Activated T-helper 1 cell treated with Interleukin-2 at 50 U/mL for 16 hours (primary cell): ENCODE results near the gene IFFO2.
"Not testable (repeated sequence)": the region's sequence is repeated elsewhere in the genome, so short reads cannot be mapped to it uniquely, and the experiment has no call there.

Experiments used
- DNase-seq: peaks from one replicate; pipeline ENCODE4 v3.0.0-alpha.2; 2020; ENCODE audit warnings: low read depth

Gene IFFO2

DNA sequence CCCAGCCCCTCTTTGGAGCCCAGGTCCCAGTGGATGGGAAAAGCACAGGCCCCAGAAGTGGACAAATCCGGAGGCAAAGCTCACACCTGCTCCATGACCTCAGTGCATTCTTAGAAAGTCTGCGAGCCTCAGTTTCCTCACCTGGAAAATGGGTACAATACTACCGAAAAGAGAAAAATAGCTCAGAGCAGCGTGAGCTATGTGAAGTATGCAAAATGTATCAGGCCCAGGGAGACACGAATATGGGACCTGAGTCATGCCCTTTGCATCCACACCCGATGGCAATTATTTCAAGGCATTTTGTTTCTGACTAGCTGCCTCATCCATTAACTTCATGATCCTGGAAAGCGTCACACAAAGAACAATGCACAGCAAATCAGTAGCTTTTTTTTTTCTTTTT lies 63.4 kb downstream of the IFFO2 start:
- no peak for DNase-seq

DNA sequence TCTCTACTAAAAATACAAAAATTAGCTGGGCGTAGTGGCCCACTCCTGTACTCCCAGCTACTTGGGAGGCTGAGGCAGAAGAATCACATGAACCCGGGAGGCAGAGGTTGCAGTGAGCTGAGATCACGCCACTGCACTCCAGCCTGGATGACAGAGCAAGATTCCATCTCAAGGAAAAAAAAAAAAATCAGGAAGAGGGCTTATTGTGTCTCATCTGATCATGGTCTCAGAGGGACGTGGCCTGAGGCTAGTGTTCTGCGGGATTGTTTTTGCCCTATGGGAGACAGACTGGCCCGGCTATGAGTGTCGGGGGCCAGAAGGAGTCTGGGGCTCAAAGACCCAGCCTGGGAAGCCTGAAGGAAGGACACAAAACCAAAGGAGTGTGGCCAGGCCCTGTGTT lies 64.6 kb downstream of the IFFO2 start:
- not testable (repeated sequence) for DNase-seq

DNA sequence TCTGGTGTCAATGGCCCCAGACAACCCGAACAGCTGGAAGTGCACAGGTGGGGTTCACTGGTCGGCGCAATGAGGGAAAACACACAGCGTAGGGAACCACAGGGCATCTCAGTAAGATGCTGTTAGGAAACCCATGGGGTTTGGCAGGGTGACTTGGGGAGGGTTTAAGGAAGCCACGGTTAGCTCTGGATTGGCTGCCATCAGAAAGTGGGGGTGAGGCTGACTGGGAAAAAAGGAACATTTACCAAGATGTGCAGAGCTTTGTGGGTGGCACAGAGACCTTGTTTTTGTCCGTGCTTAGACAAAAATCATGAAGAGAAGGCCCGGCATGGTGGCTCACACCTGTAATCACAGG lies 65.1 kb downstream of the IFFO2 start:
- DNase-seq: no peak

DNA sequence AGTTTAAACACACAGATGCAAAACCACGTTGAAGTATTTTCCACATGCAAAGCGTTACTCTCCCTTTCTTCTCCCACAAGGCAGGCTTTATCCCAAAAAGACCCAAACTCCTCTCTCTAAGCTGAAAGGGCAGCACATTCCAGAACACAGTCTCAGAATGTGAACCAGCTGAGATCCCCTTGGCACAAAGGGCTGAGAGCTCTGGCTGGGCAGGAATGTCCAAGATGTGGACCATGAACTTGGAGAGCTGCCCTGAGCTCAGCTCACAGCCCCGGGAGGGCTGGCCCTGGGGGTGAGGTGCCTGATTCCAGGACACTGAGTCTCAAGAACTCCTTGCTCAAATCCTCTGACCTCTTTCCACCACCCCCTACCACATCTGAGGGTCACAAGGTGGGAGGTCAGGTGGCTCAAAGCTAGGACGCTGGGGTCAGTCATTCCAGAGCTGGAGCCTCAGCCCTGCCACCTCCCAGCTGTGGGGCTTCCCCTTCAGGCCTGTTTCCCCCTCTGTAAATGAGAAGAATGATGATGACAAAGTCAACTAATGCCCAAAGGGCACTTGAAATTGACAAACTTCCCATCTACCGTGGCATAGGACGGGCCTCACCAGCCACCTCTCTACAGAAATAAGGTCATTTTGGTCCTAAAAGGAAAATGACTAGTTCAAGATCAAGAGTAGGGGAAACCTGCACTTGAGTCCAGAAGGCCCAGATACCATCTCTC lies 65.6 kb downstream of the IFFO2 start:
- no peak for DNase-seq

DNA sequence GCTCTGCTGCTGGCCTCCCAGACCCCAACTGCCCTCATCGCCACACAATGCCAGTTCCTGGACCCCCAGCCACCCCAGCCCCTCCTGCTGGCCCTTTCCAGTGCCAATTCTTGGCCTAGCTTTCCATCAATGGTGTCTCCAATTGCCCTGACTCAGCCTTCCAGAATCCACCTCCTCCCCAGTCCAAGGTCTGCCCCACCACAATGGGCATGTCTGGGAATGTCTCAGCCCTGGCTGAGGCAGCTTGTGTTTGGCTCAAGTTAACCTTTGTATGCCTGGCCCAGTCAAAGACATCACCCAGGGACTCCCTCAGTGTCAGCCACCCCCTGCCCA lies 70.5 kb downstream of the IFFO2 start:
- no peak for DNase-seq

DNA sequence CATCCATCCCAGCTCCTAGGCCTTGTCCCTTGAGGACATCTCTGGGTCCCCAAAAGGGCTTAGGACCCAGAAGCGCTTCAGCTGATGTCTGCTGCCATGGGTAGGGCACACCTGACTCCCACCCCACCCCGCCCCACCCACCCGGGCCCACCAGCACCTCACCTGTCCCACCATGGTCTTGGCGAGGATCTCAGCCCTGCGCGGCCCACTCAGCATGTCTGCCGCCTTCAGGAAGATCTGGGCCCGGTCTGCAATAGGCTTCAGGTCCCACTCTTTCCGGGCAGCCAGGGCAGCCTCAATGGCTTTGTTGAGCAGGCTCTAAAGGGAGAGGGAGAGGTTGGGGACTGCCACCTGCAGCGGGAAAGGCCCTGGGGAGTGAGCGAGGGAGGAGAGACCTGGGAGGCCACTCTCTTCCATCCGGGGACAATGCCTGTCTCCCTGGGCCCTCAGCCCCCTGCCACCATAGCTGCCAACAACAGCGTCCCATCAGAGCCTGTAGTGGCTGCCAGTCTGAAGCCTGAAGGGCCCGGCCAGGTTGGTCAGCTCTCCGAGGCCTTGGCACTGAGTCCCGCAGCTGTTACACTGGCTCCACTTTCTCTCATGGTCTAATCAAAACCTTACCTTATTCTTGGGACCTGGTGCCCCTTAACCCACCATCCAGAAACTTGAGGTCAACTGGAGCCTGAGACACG lies 71.0 kb downstream of the IFFO2 start:
- DNase-seq: no peak

DNA sequence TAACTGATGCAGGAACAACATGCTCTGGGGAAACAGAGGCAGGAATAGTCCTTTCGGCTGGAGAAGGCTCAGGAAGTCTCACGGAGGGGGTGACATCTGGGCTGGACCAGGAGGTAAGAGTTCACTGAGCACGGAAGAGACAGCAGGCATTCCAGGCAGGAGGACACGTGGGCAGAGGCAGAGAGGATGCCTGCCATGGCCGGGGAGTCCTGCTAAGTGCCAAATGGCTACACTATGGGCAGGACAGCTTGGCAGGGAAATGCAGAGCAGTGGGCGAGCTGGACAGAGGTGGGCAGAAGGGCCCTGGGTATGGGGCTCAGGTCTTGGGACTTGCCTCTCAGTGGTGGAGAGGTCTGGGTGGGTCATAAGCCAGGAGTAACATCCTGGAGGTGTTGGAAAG lies 71.7 kb downstream of the IFFO2 start:
- no peak for DNase-seq

DNA sequence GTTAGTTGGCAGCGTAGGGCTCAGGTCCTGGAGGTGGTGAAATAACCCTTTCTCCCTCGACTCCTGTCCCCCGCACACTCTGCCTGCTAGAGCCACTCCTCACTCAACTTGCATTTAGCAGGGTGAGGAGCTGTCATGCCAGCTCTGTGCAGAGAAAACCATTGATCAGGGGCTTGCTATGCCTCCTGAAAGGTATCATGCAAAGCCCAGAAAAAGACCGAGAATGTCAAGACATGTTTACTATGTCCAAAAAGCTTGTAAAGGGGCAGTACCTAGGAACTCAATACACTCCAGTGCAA lies 72.1 kb downstream of the IFFO2 start:
- DNase-seq: no peak

DNA sequence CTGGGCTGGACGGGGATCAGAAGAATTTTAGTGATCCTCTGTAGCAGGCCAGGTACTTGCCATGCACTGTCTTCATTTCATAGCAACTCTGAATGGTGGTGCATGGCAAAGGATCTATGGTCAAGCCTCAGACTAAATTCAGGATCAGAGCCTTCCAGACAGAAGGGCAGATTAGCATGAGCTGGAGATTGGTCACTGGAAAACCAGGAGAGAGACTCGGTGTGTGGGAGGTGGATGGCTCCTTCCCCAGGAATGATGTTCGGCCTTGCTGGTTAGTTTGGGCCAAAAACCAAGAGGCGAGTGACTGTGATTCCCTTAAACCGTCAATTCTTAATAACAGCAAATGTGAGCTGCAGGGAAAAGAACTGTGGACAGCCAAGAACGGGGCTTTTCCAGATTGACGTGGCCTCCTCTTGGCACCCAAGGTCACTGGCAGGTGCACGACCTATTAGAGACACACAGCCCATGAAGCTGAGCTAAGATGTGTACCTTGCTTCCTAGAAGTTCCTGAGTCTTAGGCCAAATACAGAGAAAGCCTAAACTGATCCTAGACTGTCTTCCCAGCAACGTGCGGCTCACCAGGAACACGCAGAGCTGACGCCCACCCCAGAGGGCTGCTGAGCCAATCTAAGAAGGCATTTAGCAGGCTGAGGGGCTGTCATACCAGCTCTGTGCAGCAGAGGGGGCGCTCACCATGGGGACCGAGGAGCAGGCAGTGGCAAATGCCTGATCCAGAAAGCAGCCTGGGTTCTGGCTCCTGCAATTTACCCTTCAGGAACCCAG lies 72.6 kb downstream of the IFFO2 start:
- peak; percentile 40 for DNase-seq

DNA sequence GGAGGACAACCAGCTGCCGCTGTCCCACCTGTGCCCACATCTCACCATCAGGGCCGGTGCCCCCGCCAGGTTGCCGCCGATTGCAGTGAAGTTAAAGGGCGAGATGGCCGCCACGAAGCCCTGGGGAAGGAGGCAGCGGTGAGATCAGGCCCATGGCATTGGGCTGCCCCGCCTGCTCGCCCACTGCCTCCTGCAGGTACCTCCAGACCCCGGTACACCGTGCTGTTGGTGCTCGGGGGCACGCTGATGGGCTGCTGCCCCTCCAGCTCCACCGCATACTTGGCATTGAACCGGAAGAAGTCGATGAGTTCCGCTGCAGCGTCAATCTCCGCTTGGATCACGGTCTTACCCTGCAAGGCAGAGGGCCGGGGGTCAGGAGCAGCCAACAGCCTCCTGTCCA lies 73.4 kb downstream of the IFFO2 start:
- DNase-seq: no peak

DNA sequence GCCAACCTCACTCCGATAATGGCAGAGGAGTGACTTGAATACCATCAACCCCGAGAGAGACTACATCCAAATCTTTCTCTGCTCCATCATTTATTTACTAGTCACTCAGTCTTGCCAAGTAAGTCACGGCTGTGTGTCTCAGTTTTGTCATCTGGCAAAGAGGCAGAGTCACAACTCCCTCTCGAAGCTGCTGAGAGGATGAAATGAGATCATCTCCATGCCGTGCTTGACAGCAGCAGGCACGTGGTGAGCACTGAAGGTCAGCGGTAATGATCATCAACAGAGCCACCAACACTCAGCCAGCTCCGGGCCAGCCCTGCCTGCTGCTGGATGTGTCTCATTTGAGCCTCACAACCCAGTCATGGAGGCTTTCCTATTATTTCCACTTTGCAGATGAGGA lies 74.0 kb downstream of the IFFO2 start:
- no peak for DNase-seq

DNA sequence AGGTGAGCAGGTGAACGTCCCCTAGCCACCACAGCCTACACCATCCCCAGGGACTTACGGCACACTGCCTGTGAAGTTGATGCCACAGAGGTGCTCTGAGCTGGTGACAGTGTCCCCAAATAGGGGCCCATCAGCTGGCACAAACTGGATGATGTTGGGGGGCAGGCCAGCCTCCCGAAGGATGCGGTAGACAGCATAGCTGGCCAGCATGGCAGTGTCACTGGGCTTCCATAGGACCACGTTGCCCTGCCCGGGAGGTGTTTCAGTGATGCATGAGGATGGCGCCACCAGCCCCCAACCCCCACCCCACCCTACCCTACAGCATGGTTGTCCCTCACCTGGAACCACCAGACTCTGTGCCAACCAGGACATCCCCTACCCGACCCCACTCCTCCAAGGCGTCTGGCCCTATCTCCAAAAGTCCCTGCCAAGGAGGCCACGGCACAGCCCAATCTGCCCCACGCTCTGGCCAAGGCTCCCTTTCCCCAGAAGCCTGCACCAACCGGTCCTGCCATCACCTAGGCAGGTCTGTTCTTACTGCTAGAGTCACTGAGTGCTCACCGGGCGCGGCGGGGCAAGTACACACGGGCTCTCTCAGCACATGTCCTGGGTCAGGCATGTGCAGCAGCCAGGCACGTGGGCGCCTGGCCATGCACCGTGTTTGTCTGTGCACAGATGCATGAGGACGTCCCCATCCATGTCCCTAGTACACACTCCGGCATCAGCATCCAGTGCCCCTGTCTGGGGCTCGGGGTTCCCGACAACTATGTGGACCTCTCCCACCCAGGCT lies 74.6 kb downstream of the IFFO2 start:
- no peak for DNase-seq

DNA sequence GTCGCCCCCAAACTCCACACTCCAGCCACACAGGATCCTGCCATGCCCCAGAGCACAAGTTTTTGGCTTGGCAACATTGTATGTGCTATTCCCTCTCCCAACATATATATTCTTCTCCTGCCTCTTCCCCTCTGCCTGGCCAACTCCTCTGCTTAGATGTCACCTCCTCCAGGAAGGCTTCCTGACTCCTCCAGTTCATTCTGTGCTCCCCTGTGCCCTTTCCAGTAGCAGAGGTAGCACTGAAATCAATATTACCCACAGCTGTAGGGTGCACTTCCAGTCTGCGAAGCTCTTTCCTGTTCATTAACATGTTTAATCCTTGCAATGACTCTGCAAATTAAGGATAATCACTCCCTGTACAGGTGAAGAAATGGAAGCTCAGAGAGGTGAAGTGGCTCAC lies 75.3 kb downstream of the IFFO2 start:
- no peak for DNase-seq

DNA sequence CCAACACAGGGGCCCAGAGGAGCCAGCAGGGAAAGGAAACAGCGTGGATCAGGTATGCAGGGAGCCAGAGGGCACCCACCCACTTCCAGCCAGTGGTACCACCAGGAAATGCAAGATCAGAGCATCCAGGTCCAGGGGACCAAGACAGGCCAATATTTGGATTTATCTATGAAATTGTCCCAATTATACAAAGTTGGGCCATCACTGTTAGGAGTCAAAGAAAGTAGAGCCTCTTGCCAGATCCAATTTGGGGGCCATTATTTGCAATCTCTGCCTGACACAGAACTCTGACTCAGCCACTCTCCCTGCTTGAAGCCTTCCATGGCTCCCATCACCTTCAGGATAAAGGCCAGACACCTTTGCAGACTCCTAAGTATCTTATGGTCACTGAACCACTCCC lies 75.9 kb downstream of the IFFO2 start:
- no peak for DNase-seq

DNA sequence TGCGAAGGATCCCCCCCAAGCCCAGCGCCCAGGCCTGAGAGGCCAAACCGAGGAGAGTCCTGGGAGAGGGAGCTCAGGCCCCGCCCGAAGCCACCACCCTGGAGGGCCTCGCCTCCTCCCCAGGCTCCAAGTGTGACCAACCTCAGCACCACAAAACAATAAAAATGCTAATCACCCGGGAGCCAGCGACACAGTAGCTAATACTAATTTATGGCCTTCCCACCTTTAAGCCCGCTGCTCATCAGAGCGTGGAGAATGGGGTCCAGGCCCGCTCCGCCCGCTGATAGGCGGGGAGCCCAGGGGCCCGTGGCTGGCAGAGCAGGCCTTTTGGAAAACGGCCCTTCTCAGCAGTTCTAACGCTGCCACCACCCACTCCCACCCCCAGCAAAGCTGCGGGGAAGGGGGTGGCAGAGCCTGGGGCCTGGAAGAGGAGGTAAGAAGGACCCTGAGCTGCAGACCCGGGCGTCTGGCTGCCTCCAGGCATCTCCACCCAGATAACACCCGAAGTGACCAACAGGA lies 76.6 kb downstream of the IFFO2 start:
- no peak for DNase-seq

DNA sequence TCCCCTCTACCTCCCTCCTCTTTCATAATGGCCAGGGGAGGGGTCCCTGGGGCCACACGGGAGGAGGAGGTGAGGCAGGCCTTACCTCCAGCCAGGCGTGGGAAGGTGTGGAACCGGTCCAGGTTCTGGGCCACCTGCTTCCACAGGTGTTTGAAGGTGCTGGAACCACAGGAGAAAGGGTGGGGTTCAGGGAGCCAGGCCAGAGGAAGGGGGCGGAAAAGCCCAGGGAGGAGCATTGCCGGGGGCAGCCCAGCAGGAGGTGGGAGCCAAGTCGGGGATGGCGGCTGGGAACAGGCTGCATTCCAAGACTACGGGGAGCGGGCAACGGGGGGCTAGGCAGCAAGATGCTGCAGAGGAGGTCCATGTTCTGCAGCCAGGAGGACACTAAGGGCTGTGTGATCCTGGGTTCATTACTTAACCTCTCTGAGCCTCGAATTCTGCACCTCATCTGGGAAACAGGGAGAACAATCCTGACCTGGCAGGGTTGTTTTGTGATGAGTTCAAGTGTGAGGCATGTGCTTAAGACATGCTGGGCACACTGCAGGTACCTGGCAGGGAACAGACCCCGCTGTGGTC lies 77.2 kb downstream of the IFFO2 start:
- DNase-seq: no peak

DNA sequence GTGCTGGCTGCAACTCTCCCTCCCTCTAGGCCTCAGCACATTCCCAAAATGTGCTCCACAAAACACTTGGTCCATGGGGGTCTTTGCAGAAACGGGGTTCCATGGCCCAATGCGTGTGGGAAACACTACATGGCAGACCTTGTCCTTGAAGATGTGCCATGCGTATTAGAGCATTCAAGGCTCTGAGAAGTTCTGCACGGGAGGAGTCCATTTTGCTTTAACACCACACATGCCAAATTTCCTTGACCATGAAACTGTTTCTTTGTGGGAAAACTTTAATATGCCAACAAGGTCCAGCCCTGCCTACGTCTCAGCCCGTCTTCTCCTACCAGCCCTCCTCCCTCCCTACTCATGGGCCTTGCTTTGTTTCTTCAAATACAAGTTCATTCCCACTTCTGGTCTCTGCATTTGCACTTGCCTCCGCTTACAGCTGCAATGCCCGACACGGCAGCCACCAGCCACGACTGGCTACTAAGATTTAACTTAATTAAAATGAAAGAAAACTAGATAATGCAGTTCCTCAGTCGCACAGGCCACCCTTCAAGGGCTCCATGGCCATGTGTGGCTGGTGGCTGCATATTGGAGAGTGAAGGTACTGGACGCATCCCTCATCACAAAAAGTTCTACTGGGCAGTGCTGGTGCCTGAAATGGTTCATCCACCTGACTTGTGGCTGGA lies 77.8 kb downstream of the IFFO2 start:
- DNase-seq: no peak

DNA sequence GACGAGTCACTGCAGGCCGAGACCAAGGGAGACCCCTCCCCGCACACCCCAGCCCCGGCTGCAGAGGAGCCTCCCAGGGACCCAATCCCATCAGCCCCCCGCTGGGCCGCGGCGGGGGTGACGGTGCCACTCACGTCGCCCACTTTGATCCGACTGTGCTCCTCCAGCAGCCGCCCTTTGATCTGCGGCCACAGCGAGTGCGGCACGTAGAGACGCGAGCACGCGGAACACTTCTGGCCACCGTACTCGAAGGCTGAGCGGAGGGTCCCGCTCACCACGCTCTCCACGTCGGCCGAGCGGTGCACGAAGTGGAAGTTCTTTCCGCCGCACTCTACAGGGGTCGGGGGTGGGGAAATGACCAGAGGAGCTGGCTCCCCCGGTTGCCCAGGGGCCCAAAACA lies 79.2 kb downstream of the IFFO2 start:
- DNase-seq: no peak

DNA sequence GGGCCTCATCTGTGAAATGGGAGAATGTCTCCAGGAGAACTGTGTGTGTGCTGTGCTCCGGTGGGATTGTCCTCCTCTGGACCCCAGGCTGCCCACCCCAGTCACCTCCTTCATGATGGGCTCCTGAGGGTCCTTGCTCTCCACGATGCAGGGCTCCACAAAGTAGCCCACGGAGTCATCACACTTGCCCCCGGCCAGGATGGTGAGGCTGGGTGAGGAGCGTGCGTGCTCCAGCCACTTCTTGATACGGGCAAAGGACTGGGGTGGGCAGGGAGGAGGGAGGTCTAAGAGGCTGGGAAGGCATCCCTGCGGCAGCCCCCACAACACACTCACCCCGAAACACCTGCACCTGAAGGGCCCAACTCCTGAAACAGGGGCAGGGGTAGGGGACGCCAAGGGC lies 80.3 kb downstream of the IFFO2 start:
- DNase-seq: no peak

DNA sequence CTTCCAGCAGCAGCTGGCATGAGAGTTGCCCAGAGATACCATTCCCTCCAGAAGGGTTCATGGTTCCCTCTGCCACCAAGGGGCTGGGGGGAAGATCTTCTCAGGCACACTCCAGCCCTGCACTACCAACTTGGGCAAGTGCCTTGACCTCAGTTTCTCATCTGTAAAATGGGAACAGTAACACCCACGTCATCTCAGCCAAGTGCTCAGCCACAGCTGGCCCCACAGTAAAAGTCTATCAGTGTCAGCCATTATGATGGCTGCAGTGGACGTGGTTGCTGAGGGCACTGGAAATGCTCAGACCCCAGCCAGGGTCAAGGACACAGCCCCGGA lies 80.7 kb downstream of the IFFO2 start:
- no peak for DNase-seq

DNA sequence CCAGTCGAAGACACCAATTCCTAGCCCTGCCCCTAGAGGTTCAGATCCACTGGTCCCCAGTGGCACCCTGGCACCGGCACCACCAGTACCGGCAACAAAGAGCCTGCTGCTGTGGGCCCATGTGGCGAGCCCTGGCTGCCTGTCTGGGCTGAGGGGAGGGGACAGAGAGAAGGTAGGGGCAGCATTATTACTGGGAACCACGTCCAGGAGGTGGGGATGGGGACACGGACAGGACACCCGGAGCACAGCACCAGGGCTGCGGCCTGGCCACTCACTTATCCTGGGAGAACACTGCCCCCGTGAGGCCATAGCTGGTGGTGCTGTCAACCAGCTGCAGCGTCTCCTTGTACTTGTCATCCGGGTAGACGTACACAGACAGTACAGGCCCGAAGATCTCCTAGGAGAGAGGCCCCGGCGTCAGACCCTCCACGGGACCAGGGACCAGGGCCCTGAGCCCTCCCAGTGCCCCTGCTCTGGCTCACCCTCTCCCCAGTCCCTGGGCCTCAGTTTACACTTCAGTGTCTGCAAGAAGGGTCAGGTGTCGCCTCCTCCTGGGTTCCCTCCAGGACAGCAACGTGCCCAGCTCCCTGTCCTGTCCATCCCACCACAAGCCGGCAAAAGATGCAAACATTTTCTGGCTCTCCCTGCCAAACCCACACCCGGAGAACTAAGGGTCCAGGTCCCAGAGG lies 81.2 kb downstream of the IFFO2 start:
- peak; percentile 41 for DNase-seq
